Glutamatergic neuron (in vitro differentiated cells): ENCODE results near the gene PXDN. TPM values are rescaled to one million over a fixed set of nuclear protein-coding genes. Genes with fewer than 3 reads are reported as not detected.
"Not testable (repeated sequence)": the region's sequence is repeated elsewhere in the genome, so short reads cannot be mapped to it uniquely, and the experiment has no call there.

Experiments
- DNase-seq: peaks from one replicate; pipeline ENCODE4 v3.0.0; 2022
- H3K27ac Mint-ChIP-seq: one replicate; pipeline ENCODE4 v1.8.0; 2020; ENCODE audit warnings: mild to moderate bottlenecking, mixed read lengths, inconsistent platforms; ENCODE audit not compliant: unreplicated experiment
- H3K27me3 Mint-ChIP-seq: one replicate; pipeline ENCODE4 v1.8.0; 2020; ENCODE audit warnings: mild to moderate bottlenecking, moderate library complexity, mixed read lengths, inconsistent platforms; ENCODE audit not compliant: unreplicated experiment
- H3K36me3 Mint-ChIP-seq: one replicate; pipeline ENCODE4 v1.8.0; 2020; ENCODE audit warnings: mild to moderate bottlenecking, mixed read lengths, inconsistent platforms; ENCODE audit not compliant: unreplicated experiment
- H3K4me1 Mint-ChIP-seq: one replicate; pipeline ENCODE4 v1.8.0; 2020; ENCODE audit warnings: mild to moderate bottlenecking, low read depth, mixed read lengths, inconsistent platforms; ENCODE audit not compliant: unreplicated experiment
- H3K4me3 Mint-ChIP-seq: one replicate; pipeline ENCODE4 v1.8.0; 2020; ENCODE audit warnings: mild to moderate bottlenecking, mixed read lengths, inconsistent platforms; ENCODE audit not compliant: unreplicated experiment
- H3K9me3 Mint-ChIP-seq: one replicate; pipeline ENCODE4 v1.8.0; 2020; ENCODE audit warnings: mild to moderate bottlenecking, moderate library complexity, mixed read lengths, inconsistent platforms; ENCODE audit not compliant: unreplicated experiment
- CTCF ChIP-seq: fragments of 200-600 bp; sonication (generic); IDR thresholded peaks from one replicate; pipeline ENCODE4 v1.5.0; 2021; ENCODE audit not compliant: partially characterized antibody, unreplicated experiment
- total RNA-seq: library from RNA; stranded (reverse); fragmentation: NEBNext Ultra II Directional; extraction: Animal tissue kit (Norgen Biotek cat#: 25700); gene quantifications from one replicate; pipeline ENCODE4 v1.2.1, GENCODE V29; 2021; ENCODE audit not compliant: unreplicated experiment

The PXDN gene
- total RNA-seq, 1 donor from 2014 or later: 226 TPM

GRCh38 chr2:1757567-1757966 lies 13.3 kb upstream of the PXDN start:
- no peak for DNase-seq
- H3K9me3 Mint-ChIP-seq: peaks cover 16% of the 10 kb centered on the region
- H3K4me1 Mint-ChIP-seq: no peaks in the 10 kb centered on the region
- TF ChIP-seq CTCF: no peak
- peaks cover 13% of the 10 kb centered on the region for H3K36me3 Mint-ChIP-seq
- H3K27me3 Mint-ChIP-seq: peaks cover 4% of the 10 kb centered on the region
- H3K4me3 Mint-ChIP-seq: no peak overlapping the region
- no peak overlapping the region for H3K27ac Mint-ChIP-seq

DNA sequence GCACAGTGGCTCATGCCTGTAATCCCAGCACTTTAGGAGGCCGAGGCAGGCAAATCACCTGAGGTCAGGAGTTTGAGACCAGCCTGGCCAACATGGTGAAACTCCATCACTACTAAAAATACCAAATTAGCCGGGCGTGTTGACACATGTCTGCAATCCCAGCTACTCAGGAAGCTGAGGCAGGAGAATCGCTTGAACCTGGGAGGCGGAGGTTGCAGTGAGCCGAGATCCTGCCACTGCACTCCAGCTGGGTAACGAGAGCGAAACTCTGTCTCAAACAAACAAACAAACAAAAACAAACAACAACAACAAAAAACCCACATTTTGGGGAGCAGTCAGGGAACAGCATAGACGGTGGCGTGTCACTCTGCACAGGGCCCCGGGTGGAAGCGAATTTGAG lies 12.8 kb upstream of the PXDN start:
- H3K4me3 Mint-ChIP-seq, H3K4me1 Mint-ChIP-seq, H3K27ac Mint-ChIP-seq, H3K27me3 Mint-ChIP-seq, DNase-seq: not testable (repeated sequence)
- Mint-ChIP-seq H3K9me3 (peaks cover 16% of the 10 kb centered on the region), H3K36me3 (peaks cover 11% of the 10 kb centered on the region)

- Mint-ChIP-seq H3K36me3 (peaks cover 11% of the 10 kb centered on the region), H3K4me3 (no peak overlapping the region), H3K27me3 (peaks cover 4% of the 10 kb centered on the region), H3K9me3 (peaks cover 13% of the 10 kb centered on the region), H3K4me1 (peaks cover under 1% of the 10 kb centered on the region), H3K27ac (no peak overlapping the region)
- no peak for DNase-seq
- TF ChIP-seq CTCF: no peak
These were observed 12.1 kb upstream of the PXDN start for GRCh38 chr2:1756456-1756855.

- DNase-seq: no peak
- H3K4me1 Mint-ChIP-seq: peaks cover 8% of the 10 kb centered on the region
- no peak overlapping the region for H3K27ac Mint-ChIP-seq
- H3K27me3 Mint-ChIP-seq: peaks cover 6% of the 10 kb centered on the region
- peaks cover 11% of the 10 kb centered on the region for H3K36me3 Mint-ChIP-seq
- H3K4me3 Mint-ChIP-seq: no peak overlapping the region
- no peak for TF ChIP-seq CTCF
- H3K9me3 Mint-ChIP-seq: peaks cover 13% of the 10 kb centered on the region
These were observed 11.3 kb upstream of the PXDN start for GRCh38 chr2:1755436-1756191.

GRCh38 chr2:1754461-1755170 lies 10.3 kb upstream of the PXDN start:
- TF ChIP-seq CTCF: no peak
- Mint-ChIP-seq H3K9me3 (peaks cover 13% of the 10 kb centered on the region), H3K36me3 (peaks cover 11% of the 10 kb centered on the region), H3K4me1 (peaks cover 8% of the 10 kb centered on the region), H3K4me3 (no peak overlapping the region), H3K27me3 (peaks cover 6% of the 10 kb centered on the region), H3K27ac (no peak overlapping the region)
- no peak for DNase-seq
